ENCODE results near the gene RTL10.

DNA sequence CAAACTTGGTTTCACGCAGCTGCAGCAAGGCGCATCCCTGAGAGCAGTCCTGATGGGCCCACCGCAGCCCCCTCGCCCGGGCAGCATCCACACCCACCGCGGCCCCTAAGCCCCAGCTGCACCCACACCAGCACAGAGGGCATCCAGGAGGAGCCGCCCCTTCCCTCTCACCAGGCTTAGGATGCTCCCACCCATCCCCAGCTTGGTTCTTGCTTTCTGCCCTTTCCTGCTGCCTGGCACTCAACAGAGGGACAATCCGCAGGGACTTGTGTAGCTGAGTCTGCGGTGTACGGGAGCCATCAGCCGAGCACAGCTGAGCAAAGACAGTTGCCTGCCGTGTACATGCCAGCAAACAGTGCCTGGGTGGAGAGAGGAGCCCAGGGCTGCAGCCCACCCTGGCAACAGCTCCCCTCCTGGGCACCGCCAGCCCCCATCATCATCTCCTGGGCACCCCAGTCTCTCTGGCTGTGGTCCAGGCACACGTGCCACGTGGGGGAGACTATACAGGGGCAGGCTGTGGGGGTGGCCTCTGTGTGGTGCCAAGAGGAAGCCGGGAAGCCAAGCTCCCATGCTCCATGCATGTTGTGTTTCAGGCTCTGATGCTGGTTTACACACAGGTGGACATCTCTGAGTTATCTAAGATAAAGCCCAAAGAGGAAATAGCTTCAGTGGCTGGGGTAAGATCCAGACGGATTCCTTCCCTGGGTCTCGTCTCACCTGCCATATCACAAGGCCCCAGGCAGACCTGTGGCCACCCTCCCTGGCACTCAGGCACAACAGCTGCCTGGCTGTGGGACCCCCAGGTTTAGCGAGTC is 36.0 kb upstream of the RTL10 start:
- TF ChIP-seq, protein P1, sequence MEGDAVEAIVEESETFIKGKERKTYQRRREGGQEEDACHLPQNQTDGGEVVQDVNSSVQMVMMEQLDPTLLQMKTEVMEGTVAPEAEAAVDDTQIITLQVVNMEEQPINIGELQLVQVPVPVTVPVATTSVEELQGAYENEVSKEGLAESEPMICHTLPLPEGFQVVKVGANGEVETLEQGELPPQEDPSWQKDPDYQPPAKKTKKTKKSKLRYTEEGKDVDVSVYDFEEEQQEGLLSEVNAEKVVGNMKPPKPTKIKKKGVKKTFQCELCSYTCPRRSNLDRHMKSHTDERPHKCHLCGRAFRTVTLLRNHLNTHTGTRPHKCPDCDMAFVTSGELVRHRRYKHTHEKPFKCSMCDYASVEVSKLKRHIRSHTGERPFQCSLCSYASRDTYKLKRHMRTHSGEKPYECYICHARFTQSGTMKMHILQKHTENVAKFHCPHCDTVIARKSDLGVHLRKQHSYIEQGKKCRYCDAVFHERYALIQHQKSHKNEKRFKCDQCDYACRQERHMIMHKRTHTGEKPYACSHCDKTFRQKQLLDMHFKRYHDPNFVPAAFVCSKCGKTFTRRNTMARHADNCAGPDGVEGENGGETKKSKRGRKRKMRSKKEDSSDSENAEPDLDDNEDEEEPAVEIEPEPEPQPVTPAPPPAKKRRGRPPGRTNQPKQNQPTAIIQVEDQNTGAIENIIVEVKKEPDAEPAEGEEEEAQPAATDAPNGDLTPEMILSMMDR (IDR thresholded peaks at IDR 0.05): no peak
- TF ChIP-seq NR3C1 (IDR thresholded peaks at IDR 0.05) (no peak), MYC (IDR thresholded peaks at IDR 0.05; ENCODE audit: borderline replicate concordance, low read length) (no peak), POLR2A (IDR thresholded peaks at IDR 0.05; ENCODE audit: low read length) (no peak), SREBF2 (IDR thresholded peaks at IDR 0.05) (no peak), RCOR1 (IDR thresholded peaks at IDR 0.05; ENCODE audit: low read depth, low read length) (no peak), MAZ (IDR thresholded peaks at IDR 0.05; ENCODE audit: borderline replicate concordance, low read depth, low read length) (no peak), HOXA7 (CRISPR knock-in tag; IDR thresholded peaks at IDR 0.05) (no peak), CHD2 (IDR thresholded peaks at IDR 0.05; ENCODE audit: low read length, partially characterized antibody) (no peak), SMC3 (IDR thresholded peaks at IDR 0.05) (no peak), CEBPB (IDR thresholded peaks at IDR 0.05) (no peak)
- TF ChIP-seq, protein P2, sequence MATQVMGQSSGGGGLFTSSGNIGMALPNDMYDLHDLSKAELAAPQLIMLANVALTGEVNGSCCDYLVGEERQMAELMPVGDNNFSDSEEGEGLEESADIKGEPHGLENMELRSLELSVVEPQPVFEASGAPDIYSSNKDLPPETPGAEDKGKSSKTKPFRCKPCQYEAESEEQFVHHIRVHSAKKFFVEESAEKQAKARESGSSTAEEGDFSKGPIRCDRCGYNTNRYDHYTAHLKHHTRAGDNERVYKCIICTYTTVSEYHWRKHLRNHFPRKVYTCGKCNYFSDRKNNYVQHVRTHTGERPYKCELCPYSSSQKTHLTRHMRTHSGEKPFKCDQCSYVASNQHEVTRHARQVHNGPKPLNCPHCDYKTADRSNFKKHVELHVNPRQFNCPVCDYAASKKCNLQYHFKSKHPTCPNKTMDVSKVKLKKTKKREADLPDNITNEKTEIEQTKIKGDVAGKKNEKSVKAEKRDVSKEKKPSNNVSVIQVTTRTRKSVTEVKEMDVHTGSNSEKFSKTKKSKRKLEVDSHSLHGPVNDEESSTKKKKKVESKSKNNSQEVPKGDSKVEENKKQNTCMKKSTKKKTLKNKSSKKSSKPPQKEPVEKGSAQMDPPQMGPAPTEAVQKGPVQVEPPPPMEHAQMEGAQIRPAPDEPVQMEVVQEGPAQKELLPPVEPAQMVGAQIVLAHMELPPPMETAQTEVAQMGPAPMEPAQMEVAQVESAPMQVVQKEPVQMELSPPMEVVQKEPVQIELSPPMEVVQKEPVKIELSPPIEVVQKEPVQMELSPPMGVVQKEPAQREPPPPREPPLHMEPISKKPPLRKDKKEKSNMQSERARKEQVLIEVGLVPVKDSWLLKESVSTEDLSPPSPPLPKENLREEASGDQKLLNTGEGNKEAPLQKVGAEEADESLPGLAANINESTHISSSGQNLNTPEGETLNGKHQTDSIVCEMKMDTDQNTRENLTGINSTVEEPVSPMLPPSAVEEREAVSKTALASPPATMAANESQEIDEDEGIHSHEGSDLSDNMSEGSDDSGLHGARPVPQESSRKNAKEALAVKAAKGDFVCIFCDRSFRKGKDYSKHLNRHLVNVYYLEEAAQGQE (IDR thresholded peaks at IDR 0.05): no peak
- TF ChIP-seq, protein P3, sequence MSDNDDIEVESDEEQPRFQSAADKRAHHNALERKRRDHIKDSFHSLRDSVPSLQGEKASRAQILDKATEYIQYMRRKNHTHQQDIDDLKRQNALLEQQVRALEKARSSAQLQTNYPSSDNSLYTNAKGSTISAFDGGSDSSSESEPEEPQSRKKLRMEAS (IDR thresholded peaks at IDR 0.05): no peak
